Osteoblast (primary cell): ENCODE data around the gene SPINK2. TPM values are rescaled to one million over a fixed set of nuclear protein-coding genes. Genes with fewer than 3 reads are reported as not detected.

Experiments used
- DNase-seq: peaks from one replicate; pipeline ENCODE4 v3.0.0; 2011; ENCODE audit warnings: low spot score, mixed read lengths; ENCODE audit not compliant: insufficient read length; ENCODE audit errors: missing footprints
- H2AFZ ChIP-seq: 2 replicates; pipeline ENCODE4 v1.6.0; 2011; ENCODE audit warnings: mild to moderate bottlenecking, low read length
- H3K27ac ChIP-seq: 2 replicates; pipeline ENCODE4 v1.5.1; 2011; ENCODE audit warnings: mild to moderate bottlenecking, low read depth, low read length, moderate library complexity
- H3K27me3 ChIP-seq: 2 replicates; pipeline ENCODE4 v1.6.0; 2012; ENCODE audit warnings: mild to moderate bottlenecking, control low read depth, inconsistent platforms, low read length, moderate library complexity; ENCODE audit not compliant: insufficient read depth
- H3K36me3 ChIP-seq: 2 replicates; pipeline ENCODE4 v1.5.1; 2011; ENCODE audit warnings: mild to moderate bottlenecking, low read length, control low read depth, moderate library complexity; ENCODE audit not compliant: insufficient read depth
- H3K4me1 ChIP-seq: 2 replicates; pipeline ENCODE4 v1.5.1; 2011; ENCODE audit warnings: mild to moderate bottlenecking, low read length, control low read depth, moderate library complexity; ENCODE audit not compliant: insufficient read depth
- H3K4me2 ChIP-seq: 2 replicates; pipeline ENCODE4 v1.6.0; 2011; ENCODE audit warnings: mild to moderate bottlenecking, low read length; ENCODE audit not compliant: insufficient read depth
- H3K4me3 ChIP-seq: fragments of 200-600 bp; sonication (generic); 3 replicates; pipeline ENCODE4 v1.5.1; 2012; ENCODE audit warnings: mild to moderate bottlenecking, low read length, inconsistent platforms; ENCODE audit not compliant: insufficient read depth
- H3K79me2 ChIP-seq: 2 replicates; pipeline ENCODE4 v1.6.0; 2012; ENCODE audit warnings: mild to moderate bottlenecking, low read length, control low read depth, inconsistent platforms; ENCODE audit not compliant: insufficient read depth
- H3K9me3 ChIP-seq: 2 replicates; pipeline ENCODE4 v1.5.1; 2011; ENCODE audit warnings: low read depth, low read length, control low read depth
- H4K20me1 ChIP-seq: 2 replicates; pipeline ENCODE4 v1.6.0; 2012; ENCODE audit warnings: mild to moderate bottlenecking, low read length, control low read depth; ENCODE audit not compliant: insufficient read depth
- CTCF ChIP-seq: IDR thresholded peaks from 2 replicates; pipeline ENCODE4 v1.5.1; 2011; ENCODE audit warnings: mild to moderate bottlenecking, low read depth, low read length, moderate library complexity; ENCODE audit errors: extremely low read depth
- total RNA-seq: library from RNA; depleted of rRNA; stranded (reverse); fragments of >200 nt; gene quantifications from 2 replicates; pipeline ENCODE4 v1.2.3, GENCODE V29; 2012

Gene SPINK2
- total RNA-seq, 1 donor: not detected

GRCh38 chr4:56806666-56807065 is 14.8 kb downstream of the SPINK2 start:
- no peaks in the 10 kb centered on the region for H3K36me3 ChIP-seq
- peaks cover 6% of the 10 kb centered on the region for H3K27me3 ChIP-seq
- no peak overlapping the region for H3K27ac ChIP-seq
- no peak overlapping the region for H3K4me3 ChIP-seq
- no peak for DNase-seq
- no peak overlapping the region for H3K4me2 ChIP-seq
- H3K9me3 ChIP-seq: no peaks in the 10 kb centered on the region
- H3K4me1 ChIP-seq: peaks cover 3% of the 10 kb centered on the region
- no peaks in the 10 kb centered on the region for H3K79me2 ChIP-seq
- no peak overlapping the region for H2AFZ ChIP-seq
- no peaks in the 10 kb centered on the region for H4K20me1 ChIP-seq
- no peak for TF ChIP-seq CTCF

GRCh38 chr4:56804551-56804950 is 16.9 kb downstream of the SPINK2 start:
- H3K27ac ChIP-seq: no peak overlapping the region
- no peaks in the 10 kb centered on the region for H4K20me1 ChIP-seq
- no peaks in the 10 kb centered on the region for H3K79me2 ChIP-seq
- H2AFZ ChIP-seq: no peak overlapping the region
- H3K4me3 ChIP-seq: no peak overlapping the region
- H3K4me2 ChIP-seq: no peak overlapping the region
- no peaks in the 10 kb centered on the region for H3K9me3 ChIP-seq
- peak; percentile 52 for DNase-seq
- no peak for TF ChIP-seq CTCF
- H3K36me3 ChIP-seq: no peaks in the 10 kb centered on the region
- peaks cover 5% of the 10 kb centered on the region for H3K4me1 ChIP-seq
- H3K27me3 ChIP-seq: peaks cover 2% of the 10 kb centered on the region

GRCh38 chr4:56803471-56803870 is 18.0 kb downstream of the SPINK2 start:
- DNase-seq: no peak
- no peaks in the 10 kb centered on the region for H4K20me1 ChIP-seq
- H3K79me2 ChIP-seq: no peaks in the 10 kb centered on the region

More at GRCh38 chr4:56803471-56803870, 18.0 kb downstream of the SPINK2 start:
- Histone ChIP-seq H3K27ac (no peak overlapping the region), H2AFZ (no peak overlapping the region), H3K27me3 (no peaks in the 10 kb centered on the region), H3K9me3 (no peaks in the 10 kb centered on the region), H3K4me2 (no peak overlapping the region), H3K4me3 (no peak overlapping the region), H3K4me1 (peaks cover 11% of the 10 kb centered on the region), H3K36me3 (no peaks in the 10 kb centered on the region)
- TF ChIP-seq CTCF: no peak
